Measurements from ENCODE around the gene SBF1. TPM values are rescaled to one million over a fixed set of nuclear protein-coding genes. Genes with fewer than 3 reads are reported as not detected.

Gene SBF1
- total RNA-seq, 3 donors from 2014 or later = 30.6 to 33.1 (median 30.6) TPM

- Histone ChIP-seq H3K27ac (no peak overlapping the region), H3K9me3 (no peaks in the 10 kb centered on the region), H3K27me3 (no peaks in the 10 kb centered on the region), H3K4me1 (no peaks in the 10 kb centered on the region), H3K36me3 (peaks cover 42% of the 10 kb centered on the region), H3K4me3 (no peak overlapping the region)
- intact Hi-C loops (cut with DNase I; ENCODE audit: low total_unique reads) = no loop called here
- TF ChIP-seq POLR2AphosphoS5 (IDR thresholded peaks at IDR 0.05) (no peak), CTCF (IDR thresholded peaks at IDR 0.05) (no peak), POLR2A (IDR thresholded peaks at IDR 0.05) (no peak)
- DNase-seq (ENCODE audit: low spot score in 2 of 2) = no peak
Observed at GRCh38 chr22:50460938-50461337, 13.9 kb downstream of the SBF1 start.

- DNase-seq (ENCODE audit: low spot score in 2 of 2) = no peak
- Histone ChIP-seq H3K9me3 (no peaks in the 10 kb centered on the region), H3K27ac (no peak overlapping the region), H3K27me3 (no peaks in the 10 kb centered on the region), H3K4me3 (no peak overlapping the region), H3K36me3 (peaks cover 38% of the 10 kb centered on the region), H3K4me1 (no peaks in the 10 kb centered on the region)
- intact Hi-C loops (cut with DNase I; ENCODE audit: low total_unique reads) = no loop called here
- no peak for TF ChIP-seq CTCF (IDR thresholded peaks at IDR 0.05)
Observed at GRCh38 chr22:50459496-50460140, 15.2 kb downstream of the SBF1 start.

- H3K27me3 ChIP-seq = no peaks in the 10 kb centered on the region
- TF ChIP-seq CTCF (IDR thresholded peaks at IDR 0.05) (no peak), POLR2AphosphoS5 (IDR thresholded peaks at IDR 0.05) (no peak), POLR2A (IDR thresholded peaks at IDR 0.05) (no peak)
- peaks cover 32% of the 10 kb centered on the region for H3K36me3 ChIP-seq
- no peak for DNase-seq (ENCODE audit: low spot score in 2 of 2)
- H3K9me3 ChIP-seq = no peaks in the 10 kb centered on the region
- no peaks in the 10 kb centered on the region for H3K4me1 ChIP-seq
- no peak overlapping the region for H3K27ac ChIP-seq
- intact Hi-C loops (cut with DNase I; ENCODE audit: low total_unique reads) = no loop called here
- no peak overlapping the region for H3K4me3 ChIP-seq
Observed at GRCh38 chr22:50459016-50459415, 15.8 kb downstream of the SBF1 start.

GRCh38 chr22:50456466-50457234, 18.2 kb downstream of the SBF1 start:
- H3K4me1 ChIP-seq = no peaks in the 10 kb centered on the region
- no peak overlapping the region for H3K27ac ChIP-seq
- H3K9me3 ChIP-seq = no peaks in the 10 kb centered on the region
- H3K36me3 ChIP-seq = peaks cover 20% of the 10 kb centered on the region
- TF ChIP-seq CTCF (IDR thresholded peaks at IDR 0.05) = no peak
- TF ChIP-seq POLR2AphosphoS5 (IDR thresholded peaks at IDR 0.05) = no peak
- no peak for TF ChIP-seq POLR2A (IDR thresholded peaks at IDR 0.05)
- no peak for DNase-seq (ENCODE audit: low spot score in 2 of 2)
- H3K4me3 ChIP-seq = no peak overlapping the region
- intact Hi-C loops (cut with DNase I; ENCODE audit: low total_unique reads) = no loop called here
- no peaks in the 10 kb centered on the region for H3K27me3 ChIP-seq

- Histone ChIP-seq H3K27me3 (no peaks in the 10 kb centered on the region), H3K27ac (no peak overlapping the region), H3K4me1 (no peaks in the 10 kb centered on the region), H3K36me3 (peaks cover 15% of the 10 kb centered on the region), H3K4me3 (no peak overlapping the region), H3K9me3 (no peaks in the 10 kb centered on the region)
- no peak for TF ChIP-seq POLR2A (IDR thresholded peaks at IDR 0.05)
- no peak for TF ChIP-seq CTCF (IDR thresholded peaks at IDR 0.05)
- no peak for TF ChIP-seq POLR2AphosphoS5 (IDR thresholded peaks at IDR 0.05)
- intact Hi-C loops (cut with DNase I; ENCODE audit: low total_unique reads) = no loop called here
- no peak for DNase-seq (ENCODE audit: low spot score in 2 of 2)
Observed at GRCh38 chr22:50456026-50456425, 18.8 kb downstream of the SBF1 start.
